Ishikawa (cell line): ENCODE data around the gene OPHN1.

ENCODE experiments used
- CEBPB ChIP-seq: IDR thresholded peaks from 2 replicates; pipeline ENCODE4 v1.6.1; 2012
- CREB1 ChIP-seq: IDR thresholded peaks from 2 replicates; pipeline ENCODE4 v1.6.1; 2012; ENCODE audit warnings: low read depth
- EGR1 ChIP-seq: IDR thresholded peaks from 2 replicates; pipeline ENCODE4 v1.6.1; 2012
- EP300 ChIP-seq: IDR thresholded peaks from 2 replicates; pipeline ENCODE4 v1.6.1; 2012; ENCODE audit warnings: borderline replicate concordance
- FOXM1 ChIP-seq: IDR thresholded peaks from 2 replicates; pipeline ENCODE4 v1.6.1; 2012; ENCODE audit warnings: low read depth, borderline replicate concordance
- NFIC ChIP-seq: IDR thresholded peaks from 2 replicates; pipeline ENCODE4 v1.6.1; 2012
- RAD21 ChIP-seq: IDR thresholded peaks from 2 replicates; pipeline ENCODE4 v1.6.1; 2012; ENCODE audit warnings: low read depth
- TAF1 ChIP-seq: IDR thresholded peaks from 2 replicates; pipeline ENCODE4 v1.6.1; 2012; ENCODE audit warnings: low read depth, mild to moderate bottlenecking
- TCF12 ChIP-seq: IDR thresholded peaks from 2 replicates; pipeline ENCODE4 v1.6.1; 2012; ENCODE audit warnings: low read depth
- TEAD4 ChIP-seq: IDR thresholded peaks from 2 replicates; pipeline ENCODE4 v1.6.1; 2012
- YY1 ChIP-seq: IDR thresholded peaks from 2 replicates; pipeline ENCODE4 v1.6.1; 2012; ENCODE audit warnings: low read depth
- ZBTB7A ChIP-seq: IDR thresholded peaks from 2 replicates; pipeline ENCODE4 v1.6.1; 2012; ENCODE audit warnings: low read depth
- TF ChIP-seq, protein P1 (sequence below): IDR thresholded peaks from 2 replicates; pipeline ENCODE4 v1.6.1; 2012; ENCODE audit warnings: low read depth, mild to moderate bottlenecking
- TF ChIP-seq, protein P2 (sequence below): IDR thresholded peaks from 2 replicates; pipeline ENCODE4 v1.6.1; 2012
- TF ChIP-seq, protein P3 (sequence below): IDR thresholded peaks from 2 replicates; pipeline ENCODE4 v1.6.1; 2012

OPHN1 gene

DNA sequence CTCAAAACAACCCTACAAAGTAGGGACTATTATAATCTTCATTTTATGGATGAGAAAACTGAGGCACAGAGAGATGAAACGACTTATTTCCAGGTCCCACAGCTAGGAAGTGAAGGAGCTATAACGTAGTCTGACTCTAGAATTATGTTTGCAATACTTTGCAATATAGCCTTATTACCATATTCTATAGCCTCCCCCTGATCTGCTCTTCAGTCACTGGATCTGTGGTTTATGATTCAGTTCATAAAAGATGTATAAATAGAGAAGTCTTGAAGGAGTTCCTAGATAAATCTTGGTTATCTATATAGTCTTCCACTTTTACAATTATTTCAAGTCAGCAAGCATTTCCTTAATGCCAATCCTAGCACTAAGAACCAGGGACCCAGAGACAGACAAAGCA, 57.5 kb downstream of the OPHN1 start:
- no peak for TF ChIP-seq ZBTB7A
- TF ChIP-seq, protein P1, sequence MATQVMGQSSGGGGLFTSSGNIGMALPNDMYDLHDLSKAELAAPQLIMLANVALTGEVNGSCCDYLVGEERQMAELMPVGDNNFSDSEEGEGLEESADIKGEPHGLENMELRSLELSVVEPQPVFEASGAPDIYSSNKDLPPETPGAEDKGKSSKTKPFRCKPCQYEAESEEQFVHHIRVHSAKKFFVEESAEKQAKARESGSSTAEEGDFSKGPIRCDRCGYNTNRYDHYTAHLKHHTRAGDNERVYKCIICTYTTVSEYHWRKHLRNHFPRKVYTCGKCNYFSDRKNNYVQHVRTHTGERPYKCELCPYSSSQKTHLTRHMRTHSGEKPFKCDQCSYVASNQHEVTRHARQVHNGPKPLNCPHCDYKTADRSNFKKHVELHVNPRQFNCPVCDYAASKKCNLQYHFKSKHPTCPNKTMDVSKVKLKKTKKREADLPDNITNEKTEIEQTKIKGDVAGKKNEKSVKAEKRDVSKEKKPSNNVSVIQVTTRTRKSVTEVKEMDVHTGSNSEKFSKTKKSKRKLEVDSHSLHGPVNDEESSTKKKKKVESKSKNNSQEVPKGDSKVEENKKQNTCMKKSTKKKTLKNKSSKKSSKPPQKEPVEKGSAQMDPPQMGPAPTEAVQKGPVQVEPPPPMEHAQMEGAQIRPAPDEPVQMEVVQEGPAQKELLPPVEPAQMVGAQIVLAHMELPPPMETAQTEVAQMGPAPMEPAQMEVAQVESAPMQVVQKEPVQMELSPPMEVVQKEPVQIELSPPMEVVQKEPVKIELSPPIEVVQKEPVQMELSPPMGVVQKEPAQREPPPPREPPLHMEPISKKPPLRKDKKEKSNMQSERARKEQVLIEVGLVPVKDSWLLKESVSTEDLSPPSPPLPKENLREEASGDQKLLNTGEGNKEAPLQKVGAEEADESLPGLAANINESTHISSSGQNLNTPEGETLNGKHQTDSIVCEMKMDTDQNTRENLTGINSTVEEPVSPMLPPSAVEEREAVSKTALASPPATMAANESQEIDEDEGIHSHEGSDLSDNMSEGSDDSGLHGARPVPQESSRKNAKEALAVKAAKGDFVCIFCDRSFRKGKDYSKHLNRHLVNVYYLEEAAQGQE, result no peak
- TF ChIP-seq, protein P2, sequence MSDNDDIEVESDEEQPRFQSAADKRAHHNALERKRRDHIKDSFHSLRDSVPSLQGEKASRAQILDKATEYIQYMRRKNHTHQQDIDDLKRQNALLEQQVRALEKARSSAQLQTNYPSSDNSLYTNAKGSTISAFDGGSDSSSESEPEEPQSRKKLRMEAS, result no peak

DNA sequence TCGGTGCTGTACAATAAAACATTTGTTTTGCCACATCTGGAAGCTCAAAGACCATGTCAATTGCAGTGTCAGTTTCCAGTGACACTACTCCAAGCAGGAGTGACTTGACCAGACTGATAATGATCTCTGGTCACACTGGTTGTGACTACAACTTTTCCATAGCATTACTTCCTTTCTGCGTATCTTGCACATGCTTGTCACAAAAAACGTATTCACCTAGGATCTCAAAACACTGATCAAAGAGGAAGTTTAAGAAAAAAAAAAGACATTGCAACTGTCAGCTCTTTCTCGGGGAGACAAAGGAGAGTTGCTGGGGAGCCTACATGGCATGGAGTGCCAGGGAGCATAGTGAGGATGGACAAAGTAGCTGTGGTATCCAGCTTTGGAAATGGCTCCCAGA, 60.6 kb downstream of the OPHN1 start:
- TF ChIP-seq EP300 (no peak), RAD21 (no peak), FOXM1 (no peak), EGR1 (no peak), TEAD4 (no peak), YY1 (no peak), ZBTB7A (no peak)
- TF ChIP-seq, protein P2, result no peak
- TF ChIP-seq, protein P1, result no peak
- TF ChIP-seq, protein P3, sequence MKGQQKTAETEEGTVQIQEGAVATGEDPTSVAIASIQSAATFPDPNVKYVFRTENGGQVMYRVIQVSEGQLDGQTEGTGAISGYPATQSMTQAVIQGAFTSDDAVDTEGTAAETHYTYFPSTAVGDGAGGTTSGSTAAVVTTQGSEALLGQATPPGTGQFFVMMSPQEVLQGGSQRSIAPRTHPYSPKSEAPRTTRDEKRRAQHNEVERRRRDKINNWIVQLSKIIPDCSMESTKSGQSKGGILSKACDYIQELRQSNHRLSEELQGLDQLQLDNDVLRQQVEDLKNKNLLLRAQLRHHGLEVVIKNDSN, result no peak

DNA sequence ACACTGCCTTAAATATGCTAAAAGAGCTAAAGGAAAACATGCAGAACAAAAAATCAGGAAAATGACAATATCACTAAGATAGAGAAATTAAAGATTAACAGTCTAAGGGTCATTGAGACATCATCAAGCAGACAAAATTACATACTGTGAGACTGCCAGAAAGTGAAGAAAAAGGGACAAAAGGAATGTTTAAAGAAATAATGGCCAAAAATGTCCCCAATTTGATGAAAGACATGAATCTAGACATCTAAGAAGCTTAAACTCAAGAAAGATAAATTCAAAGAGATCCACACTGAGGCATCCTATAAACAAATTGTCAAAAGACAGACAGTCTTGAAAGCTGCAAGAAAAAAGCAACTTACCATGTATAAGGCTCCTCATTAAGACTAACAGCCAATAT, 63.7 kb downstream of the OPHN1 start:
- TF ChIP-seq RAD21, result no peak
- no peak for TF ChIP-seq TAF1
- no peak for TF ChIP-seq ZBTB7A
- no peak for TF ChIP-seq EGR1
- no peak for TF ChIP-seq TEAD4
- TF ChIP-seq, protein P2, result no peak
- TF ChIP-seq TCF12, result no peak
- no peak for TF ChIP-seq EP300
- TF ChIP-seq, protein P3, result no peak
- TF ChIP-seq CREB1, result no peak
- no peak for TF ChIP-seq CEBPB
- TF ChIP-seq, protein P1, result no peak
- TF ChIP-seq YY1, result no peak
- no peak for TF ChIP-seq FOXM1
- no peak for TF ChIP-seq NFIC

DNA sequence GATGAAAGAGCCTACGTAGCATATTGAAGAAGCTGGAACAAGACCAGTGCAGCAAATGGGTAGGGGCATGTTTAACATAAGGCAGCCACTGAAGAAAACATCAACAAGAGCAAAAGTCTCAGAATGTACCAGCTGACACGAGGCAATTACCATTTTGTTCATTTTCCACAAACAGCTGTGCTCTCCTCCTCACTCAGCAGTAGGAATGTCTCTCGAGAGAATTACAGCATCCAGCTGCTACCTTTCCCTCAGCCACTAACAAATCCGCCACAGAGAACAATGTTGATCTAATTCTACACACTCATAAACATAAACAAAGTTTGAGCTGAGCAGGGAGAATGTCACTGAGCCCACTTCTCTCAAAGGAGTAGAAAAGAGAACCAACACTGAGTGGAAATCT, 68.0 kb downstream of the OPHN1 start:
- TF ChIP-seq NFIC (no peak), EP300 (no peak), CREB1 (no peak), FOXM1 (no peak), TEAD4 (no peak), CEBPB (no peak), EGR1 (no peak), TAF1 (no peak), TCF12 (no peak), YY1 (no peak), RAD21 (no peak)
- TF ChIP-seq, protein P1, result no peak
